Measurements from ENCODE around the gene TNPO2.

- no peak for TF ChIP-seq CTCF (IDR thresholded peaks at IDR 0.05)
- no peak for TF ChIP-seq ZFX (IDR thresholded peaks at IDR 0.05; ENCODE audit: borderline replicate concordance)
These were observed 68.2 kb downstream of the TNPO2 start for GRCh38 chr19:12655546-12655945.

All from 22Rv1 (cell line).